ENCODE data around the gene PRDM16.

- TF ChIP-seq EZH2phosphoT487 (IDR thresholded peaks at IDR 0.05; ENCODE audit: low read length) (no peak), CTCF (IDR thresholded peaks at IDR 0.05; ENCODE audit: low read length) (no peak)
Observed at GRCh38 chr1:3037281-3038040, 31.5 kb upstream of the PRDM16 start.
